Right ventricle myocardium inferior (tissue), 1 donor: Measurements from ENCODE around the gene CDNF. TPM values are rescaled to one million over a fixed set of nuclear protein-coding genes. Genes with fewer than 3 reads are reported as not detected.
"Not testable (repeated sequence)": the region's sequence is repeated elsewhere in the genome, so short reads cannot be mapped to it uniquely, and the experiment has no call there.

Experiments used
- ATAC-seq: fragments of 200-7000 bp; cut with Tn5 transposase; one replicate; pipeline ENCODE4 v1.9.1; 2020; ENCODE audit warnings: mild to moderate bottlenecking, moderate library complexity
- DNase-seq: peaks from one replicate; pipeline ENCODE4 v3.0.0; 2021; ENCODE audit errors: missing footprints
- intact Hi-C: fragments of 100-400 bp; cut with DNase I; formaldehyde crosslinking; loops from one replicate; pipeline ENCODE4 v1.11.0; 2022
- total RNA-seq: library from RNA; stranded (reverse); fragmentation: NEBNext Ultra II Directional; extraction: Animal tissue kit (Norgen Biotek cat#: 25700); gene quantifications from one replicate; pipeline ENCODE4 v1.2.1, GENCODE V29; 2021
- donor health status: DM: no; HTN: yes; CAD: no; lungs with severe emphysema.

The CDNF gene
- total RNA-seq, 1 donor from 2014 or later, result 1.9 TPM

- ATAC-seq, result no peak
These were observed 7.1 kb upstream of the CDNF start for GRCh38 chr10:14844948-14845347.

GRCh38 chr10:14843327-14843988 is 5.6 kb upstream of the CDNF start:
- ATAC-seq (no peak), DNase-seq (peak; percentile 51)
- intact Hi-C loops, result no loop called here

More at GRCh38 chr10:14844948-14845347, 7.1 kb upstream of the CDNF start:
- intact Hi-C loops, result no loop called here
- no peak for DNase-seq

GRCh38 chr10:14840178-14840577 is 2.3 kb upstream of the CDNF start:
- no peak for ATAC-seq
- intact Hi-C loops, result no loop called here

DNA sequence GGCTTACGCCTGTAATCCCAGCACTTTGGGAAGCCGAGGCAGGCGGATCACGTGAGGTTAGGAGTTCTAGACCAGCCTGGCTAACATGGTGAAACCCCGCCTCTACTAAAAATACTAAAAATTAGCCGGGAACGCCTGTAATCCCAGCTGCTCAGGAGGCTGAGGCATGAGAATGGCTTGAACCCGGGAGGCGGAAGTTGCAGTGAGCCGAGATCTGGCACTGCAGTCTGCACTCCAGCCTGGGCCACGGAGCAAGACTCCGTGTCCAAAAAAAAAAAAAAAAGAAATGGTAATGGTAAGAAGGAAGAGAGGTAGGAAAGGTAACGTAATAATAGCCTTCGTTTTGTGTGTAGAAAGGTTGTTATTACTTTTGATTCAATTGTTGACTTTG is 1.5 kb upstream of the CDNF start:
- peak; percentile 67 for DNase-seq
- intact Hi-C loops, result loop anchor here (2.0 to 10.0 kb wide), 4 partner anchors 38 to 266 kb away; partner anchors contain the start of genes MEIG1 and SUV39H2
- ATAC-seq, result no peak

More at GRCh38 chr10:14840178-14840577, 2.3 kb upstream of the CDNF start:
- DNase-seq, result no peak

GRCh38 chr10:14838582-14839304 is 906 bp upstream of the CDNF start:
- DNase-seq, result peak; percentile 69
- ATAC-seq, result no peak
- intact Hi-C loops, result loop anchor here (2.0 to 10.0 kb wide), 4 partner anchors 39 to 266 kb away; partner anchors contain the start of genes MEIG1 and SUV39H2

DNA sequence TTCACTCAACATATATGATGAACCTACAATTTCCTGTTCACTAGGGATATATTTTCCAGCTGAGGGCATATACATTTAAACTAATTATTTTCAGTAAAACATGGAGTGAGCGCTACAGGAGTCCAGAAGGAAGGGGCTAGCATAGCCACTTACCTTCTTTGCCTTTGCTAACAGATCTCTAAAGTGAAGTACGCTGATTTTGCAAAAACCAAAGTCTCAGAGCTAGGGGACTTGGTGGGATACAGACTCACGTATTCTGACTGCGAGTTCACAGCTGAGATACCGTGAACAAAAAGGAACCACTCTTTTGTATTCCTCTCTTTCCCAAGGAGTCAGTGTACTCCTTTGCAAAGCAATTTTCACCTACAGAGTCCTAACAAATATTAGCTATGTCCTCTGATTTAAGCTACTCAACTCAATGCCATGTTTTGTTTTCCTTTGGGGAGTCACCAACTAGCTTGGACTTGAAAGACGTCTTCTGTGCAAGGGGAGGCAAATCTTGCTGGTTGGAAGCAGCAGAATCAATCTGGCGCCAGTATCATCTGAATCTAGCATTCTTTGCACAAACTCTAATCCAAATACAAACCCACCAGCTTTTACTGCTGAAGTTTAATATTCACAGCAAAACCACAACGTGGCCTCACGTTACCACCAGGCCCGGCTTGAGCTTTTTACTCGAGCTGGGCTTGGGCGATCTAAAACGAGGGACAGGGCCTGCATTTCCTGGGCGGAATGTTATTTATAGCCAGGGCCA is 657 bp downstream of the CDNF start:
- ATAC-seq (no peak), DNase-seq (no peak)
- intact Hi-C loops, result loop anchor here (5.0 to 10.0 kb wide), 3 partner anchors 40 to 268 kb away; partner anchors contain the start of gene SUV39H2

DNA sequence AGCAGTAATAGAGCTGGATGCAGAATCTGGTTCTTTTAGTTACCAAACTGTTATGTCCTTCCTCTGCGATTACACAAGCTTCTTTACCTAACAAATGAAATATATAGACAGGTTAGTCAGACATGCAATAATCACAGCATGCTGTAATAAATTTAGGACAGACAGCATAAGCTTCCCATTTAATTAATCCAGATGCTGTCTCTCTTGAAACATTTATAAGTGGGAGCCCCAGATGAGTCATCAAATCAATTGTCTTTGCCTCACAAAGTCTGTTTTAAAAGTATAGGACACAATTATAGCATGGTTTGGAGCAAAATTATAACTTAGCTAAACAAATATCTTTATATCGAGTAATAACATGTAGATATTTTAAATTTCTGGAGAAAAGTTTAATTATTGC is 1.6 kb downstream of the CDNF start:
- DNase-seq, result no peak
- no peak for ATAC-seq
- intact Hi-C loops, result loop anchor here (5.0 to 10.0 kb wide), 3 partner anchors 41 to 269 kb away; partner anchors contain the start of gene SUV39H2

GRCh38 chr10:14833106-14833505 is 4.7 kb downstream of the CDNF start:
- ATAC-seq (no peak), DNase-seq (no peak)
- intact Hi-C loops, result loop anchor here (10.0 kb wide), 1 partner anchor 272 kb away; no protein-coding TSS in a partner anchor

DNA sequence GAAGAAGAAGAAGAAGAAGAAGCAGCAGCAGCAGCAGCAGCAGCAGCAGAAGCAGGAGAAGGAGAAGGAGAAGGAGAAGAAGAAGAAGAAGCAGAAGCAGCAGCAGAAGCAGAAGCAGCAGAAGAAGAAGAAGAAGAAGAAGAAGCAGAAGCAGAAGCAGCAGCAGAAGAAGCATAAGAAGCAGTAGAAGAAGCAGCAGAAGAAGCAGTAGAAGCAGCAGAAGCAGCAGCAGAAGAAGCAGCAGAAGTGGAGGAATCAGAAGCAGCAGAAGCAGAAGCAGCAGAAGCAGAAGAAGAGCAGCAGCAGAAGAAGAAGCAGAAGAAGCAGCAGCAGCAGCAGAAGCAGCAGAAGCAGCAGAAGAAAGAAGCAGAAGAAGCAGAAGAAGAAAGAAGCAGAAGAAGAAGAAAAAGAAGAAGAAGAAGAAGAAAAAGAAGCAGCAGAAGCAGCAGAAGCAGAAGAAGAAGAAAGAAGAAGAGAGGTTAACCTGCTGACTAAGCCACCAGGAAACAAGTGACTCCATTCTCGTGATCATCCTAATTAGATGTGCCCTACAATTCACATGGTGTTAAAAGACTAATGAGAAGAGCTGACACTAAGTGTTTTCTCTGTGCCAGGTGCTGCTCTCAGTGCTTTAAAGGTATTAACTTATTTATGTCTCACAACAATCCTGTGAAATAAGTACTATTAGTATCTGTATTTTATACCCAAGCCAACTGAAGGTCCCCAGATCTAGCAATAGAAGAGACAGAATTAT is 11.6 kb downstream of the CDNF start:
- ATAC-seq (no peak), DNase-seq (no peak)
- intact Hi-C loops, result no loop called here

GRCh38 chr10:14823966-14824365 is 13.9 kb downstream of the CDNF start:
- ATAC-seq (no peak), DNase-seq (no peak)
- intact Hi-C loops, result loop anchor here (5.0 kb wide), 2 partner anchors 287 to 327 kb away; no protein-coding TSS in a partner anchor

- DNase-seq (no peak), ATAC-seq (no peak)
- intact Hi-C loops, result loop anchor here (5.0 kb wide), 2 partner anchors 286 to 326 kb away; no protein-coding TSS in a partner anchor
These were observed 14.7 kb downstream of the CDNF start for GRCh38 chr10:14822879-14823755.

GRCh38 chr10:14821635-14822375 is 16.0 kb downstream of the CDNF start:
- DNase-seq, result no peak
- no peak for ATAC-seq
- intact Hi-C loops, result loop anchor here (5.0 kb wide), 2 partner anchors 285 to 325 kb away; no protein-coding TSS in a partner anchor

DNA sequence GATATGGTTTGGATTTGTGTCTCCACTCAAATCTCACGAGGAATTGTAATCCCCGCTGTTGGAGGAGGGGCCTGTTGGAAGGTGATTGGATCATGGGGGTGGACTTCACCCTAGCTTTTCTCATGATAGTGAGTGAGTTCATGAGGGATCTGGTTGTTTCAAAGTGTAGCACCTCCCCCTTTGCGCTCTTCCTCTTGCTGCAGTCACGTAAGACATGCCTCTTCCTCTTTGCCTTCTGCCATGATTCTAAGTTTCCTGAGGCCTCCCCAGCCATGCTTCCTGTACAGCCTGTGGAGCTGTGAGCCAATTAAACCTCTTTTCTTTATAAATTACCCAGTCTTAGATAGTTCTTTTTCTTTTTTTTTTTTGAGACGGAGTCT is 17.1 kb downstream of the CDNF start:
- DNase-seq (no peak), ATAC-seq (no peak)
- intact Hi-C loops, result loop anchor here (5.0 kb wide), 2 partner anchors 283 to 323 kb away; no protein-coding TSS in a partner anchor

DNA sequence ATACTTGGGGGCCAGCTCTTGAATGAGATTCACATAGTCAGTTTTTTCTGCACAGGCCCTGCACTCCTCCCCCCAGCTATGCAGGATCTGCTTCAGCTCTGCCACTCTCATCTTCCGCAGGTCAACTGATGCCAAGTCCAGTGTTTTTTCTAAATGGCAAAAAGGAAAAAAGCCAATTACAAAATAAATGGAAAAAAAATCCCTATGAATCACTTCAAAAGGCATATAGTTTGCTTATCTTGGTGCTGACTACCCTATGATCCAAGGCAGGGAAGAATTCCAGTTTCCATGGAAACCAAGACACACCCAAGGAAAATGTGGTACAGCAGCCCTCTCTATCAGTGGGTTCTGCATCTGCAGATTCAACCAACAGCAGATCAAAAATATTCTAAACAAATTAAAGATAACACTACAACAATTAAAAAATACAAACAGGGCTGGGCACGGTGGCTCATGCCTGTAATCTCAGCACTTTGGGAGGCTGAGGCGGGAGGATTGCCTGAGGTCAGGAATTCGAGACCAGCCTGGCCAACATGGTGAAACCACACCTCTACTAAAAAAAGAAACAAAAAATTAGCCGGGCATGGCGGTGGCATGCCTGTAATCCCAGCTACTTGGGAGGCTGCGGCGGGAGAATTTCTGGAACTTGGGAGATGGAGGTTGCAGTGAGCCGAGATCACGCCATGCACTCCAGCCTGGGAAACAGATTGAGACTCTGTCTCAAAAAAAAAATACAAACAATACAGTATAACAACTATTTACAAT is 17.6 kb downstream of the CDNF start:
- intact Hi-C loops, result loop anchor here (5.0 kb wide), 2 partner anchors 283 to 323 kb away; no protein-coding TSS in a partner anchor
- no peak for ATAC-seq
- no peak for DNase-seq

- not testable (repeated sequence) for DNase-seq, ATAC-seq
These were observed 21.1 kb downstream of the CDNF start for GRCh38 chr10:14816717-14817116.

GRCh38 chr10:14815681-14816080 is 22.2 kb downstream of the CDNF start:
- intact Hi-C loops, result no loop called here
- DNase-seq (no peak), ATAC-seq (no peak)

More at GRCh38 chr10:14816717-14817116, 21.1 kb downstream of the CDNF start:
- intact Hi-C loops, result not testable (repeated sequence)
